Psoas muscle (tissue), 8 donors: ENCODE data around the gene STAP2. TPM values are rescaled to one million over a fixed set of nuclear protein-coding genes. Genes with fewer than 3 reads are reported as not detected.

ENCODE experiments used
- ATAC-seq, 4 donors: fragments of 200-7000 bp; cut with Tn5 transposase; one replicate each; pipeline ENCODE4 v1.9.1; 2020; ENCODE audit warnings: moderate library complexity in 3 of 4, mild to moderate bottlenecking in 2 of 4
- DNase-seq, 2 donors: peaks; one replicate each; pipeline ENCODE4 v3.0.0-alpha.2; 2020
- H3K27ac ChIP-seq: fragments of 200-600 bp; one replicate; pipeline ENCODE4 v1.8.0; 2022
- H3K27me3 ChIP-seq, 3 donors: fragments of 200-600 bp in 1 of 3; one replicate each; pipeline versions ENCODE4 v1.6.1 to v1.8.0; 2013 to 2022; ENCODE audit warnings: low read length in 2 of 3, mild to moderate bottlenecking in 2 of 3, moderate library complexity in 1 of 3; ENCODE audit not compliant: insufficient read depth in 3 of 3
- H3K36me3 ChIP-seq, 2 donors: fragments of 200-600 bp in 1 of 2; one replicate each; pipeline versions ENCODE4 v1.6.1 to v1.8.0; 2013 to 2022; ENCODE audit warnings: low read depth in 1 of 2, mild to moderate bottlenecking in 1 of 2, moderate library complexity in 1 of 2; ENCODE audit not compliant: insufficient read depth in 1 of 2
- H3K4me1 ChIP-seq: fragments of 200-600 bp; one replicate; pipeline ENCODE4 v1.8.0; 2022
- H3K4me3 ChIP-seq: fragments of 200-600 bp; one replicate; pipeline ENCODE4 v1.8.0; 2022; ENCODE audit warnings: mild to moderate bottlenecking
- H3K9me3 ChIP-seq: fragments of 200-600 bp; one replicate; pipeline ENCODE4 v1.8.0; 2022
- WGBS, 3 donors: extraction: QIAGEN DNeasy Blood & Tissue Kit; methylation state at CpG; one replicate each; pipeline versions ENCODE4 v1.1.6 to v1.1.7; 2013; 5-methylcytosine and 5-hydroxymethylcytosine counted together
- intact Hi-C, 2 donors: fragments of 100-400 bp; cut with DNase I; formaldehyde crosslinking; loops; one replicate each; pipeline versions ENCODE4 v1.11.0 to v1.14.2; 2022
- polyA plus RNA-seq, 3 donors: library from polyadenylated mRNA; stranded (reverse); fragments of 200-250 nt; gene quantifications; one replicate each; pipeline ENCODE4 v1.2.3, GENCODE V29; 2013
- total RNA-seq, 4 donors: library from RNA; stranded (reverse); fragmentation: NEBNext Ultra II Directional in 2 of 4; extraction: Animal tissue kit (Norgen Biotek cat#: 25700) in 2 of 4; gene quantifications; one replicate each; pipeline versions ENCODE4 v1.2.1 to v1.2.4, GENCODE V29; 2021 to 2023
- TF ChIP-seq, protein P1 (sequence below): fragments of 200-600 bp; IDR thresholded peaks from one replicate; pipeline ENCODE4 v1.8.0; 2022; ENCODE audit warnings: antibody characterized with exemption
- donor health status: healthy with polysubstance abuse.
- donor health status: DM: no; HTN: no; CAD: no; lungs with moderate emphysema.
- donor health status: Bipolar disorder and iron deficiency.
- donor health status: healthy.
- donor health status: DM: yes; HTN: yes; CAD: no.
- donor health status: DM: no; HTN: no; CAD: no.
- donor health status: DM: no; HTN: no; CAD: no.
- donor health status: DM: yes; HTN: yes; CAD: no.

Gene STAP2
- total and polyA plus RNA-seq, 7 donors = 0.31 to 3.7 (median 0.66) TPM

DNA sequence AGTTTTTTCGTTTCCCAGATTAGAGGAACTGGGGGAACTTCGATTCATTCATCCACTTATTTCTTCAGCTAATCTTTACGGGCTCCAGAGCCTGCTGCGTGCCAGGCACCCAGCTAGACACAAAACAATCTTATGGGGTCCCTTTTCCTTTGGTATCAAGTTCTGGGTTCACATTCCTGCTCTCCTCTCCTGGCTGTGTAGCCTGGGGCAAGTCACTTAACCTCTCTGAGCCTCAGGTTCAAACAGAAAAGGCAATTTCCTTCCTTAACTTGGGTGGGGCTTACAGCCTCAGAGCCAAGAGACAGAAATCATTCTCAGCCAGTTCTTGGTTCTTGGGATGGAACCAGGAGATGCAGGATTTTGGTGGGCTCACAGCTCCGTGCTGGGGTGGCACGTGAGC, 53.7 kb downstream of the STAP2 start:
- ATAC-seq (no peak), DNase-seq (no peak)
- Histone ChIP-seq H3K27ac (no peak overlapping the region), H3K4me3 (no peak overlapping the region), H3K27me3 (peaks cover 0 to 46% (median 6%) of the 10 kb centered on the region in 3 donors), H3K9me3 (no peaks in the 10 kb centered on the region), H3K4me1 (no peaks in the 10 kb centered on the region), H3K36me3 (no peaks in the 10 kb centered on the region)
- WGBS, 3 donors = 77 to 84% (median 82%) methylated on average over 6 of the region's 6 CpGs
- TF ChIP-seq, protein P1, sequence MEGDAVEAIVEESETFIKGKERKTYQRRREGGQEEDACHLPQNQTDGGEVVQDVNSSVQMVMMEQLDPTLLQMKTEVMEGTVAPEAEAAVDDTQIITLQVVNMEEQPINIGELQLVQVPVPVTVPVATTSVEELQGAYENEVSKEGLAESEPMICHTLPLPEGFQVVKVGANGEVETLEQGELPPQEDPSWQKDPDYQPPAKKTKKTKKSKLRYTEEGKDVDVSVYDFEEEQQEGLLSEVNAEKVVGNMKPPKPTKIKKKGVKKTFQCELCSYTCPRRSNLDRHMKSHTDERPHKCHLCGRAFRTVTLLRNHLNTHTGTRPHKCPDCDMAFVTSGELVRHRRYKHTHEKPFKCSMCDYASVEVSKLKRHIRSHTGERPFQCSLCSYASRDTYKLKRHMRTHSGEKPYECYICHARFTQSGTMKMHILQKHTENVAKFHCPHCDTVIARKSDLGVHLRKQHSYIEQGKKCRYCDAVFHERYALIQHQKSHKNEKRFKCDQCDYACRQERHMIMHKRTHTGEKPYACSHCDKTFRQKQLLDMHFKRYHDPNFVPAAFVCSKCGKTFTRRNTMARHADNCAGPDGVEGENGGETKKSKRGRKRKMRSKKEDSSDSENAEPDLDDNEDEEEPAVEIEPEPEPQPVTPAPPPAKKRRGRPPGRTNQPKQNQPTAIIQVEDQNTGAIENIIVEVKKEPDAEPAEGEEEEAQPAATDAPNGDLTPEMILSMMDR = no peak
- intact Hi-C loops = no loop called here

DNA sequence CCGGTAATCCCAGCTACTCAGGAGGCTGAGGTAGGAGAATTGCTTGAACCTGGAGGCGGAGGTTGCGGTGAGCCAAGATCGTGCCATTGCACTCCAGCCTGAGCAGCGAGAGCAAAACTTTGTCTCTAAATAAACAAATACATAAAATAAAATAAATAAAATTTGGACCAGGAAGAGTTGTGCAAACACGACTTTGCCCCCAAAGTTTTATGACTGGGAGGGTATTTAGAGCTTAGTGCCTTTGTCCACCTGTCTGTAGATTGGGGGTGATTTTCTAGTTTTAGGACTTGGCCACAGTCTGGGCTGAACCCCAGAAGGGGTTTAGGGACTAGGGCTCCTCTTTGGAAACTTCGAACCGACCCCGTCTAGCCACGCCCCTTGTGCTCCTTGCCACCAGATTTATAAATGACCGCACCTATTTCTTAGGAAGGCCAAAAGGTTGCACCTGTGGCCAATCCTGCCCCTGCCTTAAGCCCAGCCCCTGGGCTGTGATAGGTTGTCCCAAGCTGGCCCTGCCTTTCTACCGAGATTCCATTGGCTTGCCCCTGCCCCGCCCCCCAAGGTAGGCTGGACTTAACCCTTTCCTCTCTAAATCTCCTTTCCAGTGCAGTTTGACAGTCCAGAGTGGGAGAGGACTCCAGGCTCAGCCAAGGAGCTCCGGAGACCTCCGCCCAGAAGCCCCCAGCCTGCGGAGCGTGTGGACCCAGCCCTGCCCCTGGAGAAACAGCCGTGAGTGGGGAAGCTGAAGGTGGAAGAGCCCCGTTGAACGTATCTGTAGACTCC, 54.3 kb downstream of the STAP2 start:
- no peaks in the 10 kb centered on the region for H3K36me3 ChIP-seq
- H3K4me3 ChIP-seq = no peak overlapping the region
- no peak overlapping the region for H3K27ac ChIP-seq
- no peak for DNase-seq
- TF ChIP-seq, protein P1 = no peak
- H3K9me3 ChIP-seq = no peaks in the 10 kb centered on the region
- intact Hi-C loops = no loop called here
- 57 to 62% (median 60%) methylated on average over 20 of the region's 20 CpGs for whole genome bisulfite sequencing, 3 donors
- peaks cover 0 to 52% (median 12%) of the 10 kb centered on the region in 3 donors for H3K27me3 ChIP-seq
- no peak for ATAC-seq
- H3K4me1 ChIP-seq = peaks cover 2% of the 10 kb centered on the region

DNA sequence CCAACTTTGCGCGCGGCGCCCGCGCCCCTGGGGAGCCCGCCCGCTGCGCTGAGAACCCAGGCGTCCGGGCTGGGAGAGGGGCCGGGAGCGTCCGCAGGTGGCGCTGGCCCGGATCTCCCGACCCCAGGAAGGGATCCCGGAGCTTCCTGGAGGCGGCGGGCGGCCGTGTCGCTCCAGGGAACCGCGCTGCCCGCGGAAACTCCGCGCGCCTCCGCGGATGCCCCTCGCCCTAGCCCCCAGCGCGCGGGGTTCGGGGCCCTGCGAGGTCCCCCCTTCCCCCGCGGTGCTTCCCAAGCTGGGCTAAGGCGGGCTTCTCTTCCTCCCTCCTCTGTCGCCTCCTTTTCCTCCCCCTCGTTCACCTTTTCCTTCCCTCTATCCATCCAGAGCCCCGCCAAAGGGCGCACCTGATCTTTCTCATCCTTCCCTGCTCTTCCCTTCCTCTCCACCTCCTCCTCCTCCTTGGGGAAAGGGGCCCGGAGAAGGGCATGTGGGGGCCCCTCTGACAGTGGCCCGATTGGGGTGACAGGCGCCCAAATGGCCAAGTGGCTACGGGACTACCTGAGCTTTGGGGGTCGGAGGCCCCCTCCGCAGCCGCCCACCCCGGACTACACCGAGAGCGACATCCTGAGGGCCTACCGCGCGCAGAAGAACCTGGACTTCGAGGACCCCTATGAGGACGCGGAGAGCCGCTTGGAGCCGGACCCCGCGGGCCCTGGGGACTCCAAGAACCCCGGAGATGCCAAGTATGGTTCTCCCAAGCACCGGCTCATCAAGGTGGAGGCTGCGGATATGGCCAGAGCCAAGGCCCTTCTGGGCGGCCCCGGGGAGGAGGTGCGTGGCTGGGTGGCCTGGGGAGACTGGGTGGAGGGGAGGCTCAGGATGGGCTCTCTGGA, 58.9 kb downstream of the STAP2 start:
- 3 to 9% (median 3%) methylated on average over 45 to 71 of the region's 71 CpGs for WGBS, 3 donors
- H3K27me3 ChIP-seq = peaks cover 0 to 57% (median 16%) of the 10 kb centered on the region in 3 donors

DNA sequence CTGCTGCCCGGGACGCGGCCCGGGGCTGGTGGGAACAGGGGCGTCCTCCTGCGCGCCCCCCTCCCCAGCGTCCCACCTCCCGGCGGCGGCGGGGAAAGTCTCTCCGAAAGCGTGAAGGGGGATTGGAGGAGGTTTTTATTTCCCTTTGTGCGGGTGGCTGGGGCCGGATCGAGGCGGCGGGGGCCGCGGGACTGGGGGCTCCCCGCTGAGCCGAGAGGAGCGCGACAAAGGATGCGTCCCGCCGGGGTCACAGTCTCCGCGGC, 59.4 kb downstream of the STAP2 start:
- WGBS, 3 donors = 0 to 1% (median 1%) methylated on average over 12 to 30 of the region's 30 CpGs
- intact Hi-C loops = loop anchor here in 1 of 2 donors (10.0 kb wide), 1 partner anchor 136 kb away; no protein-coding TSS in a partner anchor
- ATAC-seq = no peak
- H3K27ac ChIP-seq = no peak overlapping the region
- H3K4me3 ChIP-seq = peak overlapping the region; percentile 51
- no peak for DNase-seq
- TF ChIP-seq, protein P1 = no peak
- H3K27me3 ChIP-seq = peaks cover 0 to 51% (median 16%) of the 10 kb centered on the region in 3 donors
- H3K4me1 ChIP-seq = peaks cover 4% of the 10 kb centered on the region
- no peaks in the 10 kb centered on the region for H3K36me3 ChIP-seq
- H3K9me3 ChIP-seq = no peaks in the 10 kb centered on the region

More for the DNA sequence above, 58.9 kb downstream of the STAP2 start:
- Histone ChIP-seq H3K4me3 (peak overlapping the region; percentile 51), H3K4me1 (peaks cover 4% of the 10 kb centered on the region), H3K27ac (no peak overlapping the region), H3K36me3 (no peaks in the 10 kb centered on the region), H3K9me3 (no peaks in the 10 kb centered on the region)
- TF ChIP-seq, protein P1 = no peak
- intact Hi-C loops = loop anchor here in 1 of 2 donors (10.0 kb wide), 1 partner anchor 135 kb away; no protein-coding TSS in a partner anchor
- ATAC-seq (no peak), DNase-seq (no peak)
